ENCODE results near the gene SENP5.
A peak's percentile ranks its signal among the peaks of the same experiment; 100 is the strongest.

The SENP5 gene

DNA sequence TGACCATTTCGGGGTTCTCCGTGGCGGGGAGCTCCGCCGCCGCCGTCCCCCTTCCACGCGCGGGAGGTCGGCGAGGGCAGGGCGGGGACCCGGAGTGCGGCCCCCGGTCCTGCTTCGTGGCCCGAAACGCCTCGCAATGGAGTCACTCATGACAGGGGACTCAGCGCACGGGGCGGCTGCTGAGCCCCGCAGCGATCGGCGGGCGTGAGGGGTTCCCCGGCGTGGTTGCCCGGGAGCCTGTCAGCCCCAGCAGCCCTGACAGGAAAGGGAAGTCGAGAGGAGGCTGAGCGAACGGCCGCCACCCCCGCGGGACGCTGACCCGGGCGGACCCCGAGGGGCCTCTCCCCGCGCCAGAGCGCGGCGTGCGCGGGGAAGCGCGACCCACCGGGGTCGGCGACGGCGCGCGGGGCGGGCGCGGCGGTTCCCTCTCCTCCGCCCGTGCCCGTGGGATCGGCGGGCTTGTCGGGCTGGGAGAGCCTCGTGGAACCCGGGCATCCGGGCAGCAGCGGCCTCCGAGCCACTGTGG lies 101.5 kb downstream of the SENP5 start:
- DNase-seq (ENCODE audit: low spot score): no peak

DNA sequence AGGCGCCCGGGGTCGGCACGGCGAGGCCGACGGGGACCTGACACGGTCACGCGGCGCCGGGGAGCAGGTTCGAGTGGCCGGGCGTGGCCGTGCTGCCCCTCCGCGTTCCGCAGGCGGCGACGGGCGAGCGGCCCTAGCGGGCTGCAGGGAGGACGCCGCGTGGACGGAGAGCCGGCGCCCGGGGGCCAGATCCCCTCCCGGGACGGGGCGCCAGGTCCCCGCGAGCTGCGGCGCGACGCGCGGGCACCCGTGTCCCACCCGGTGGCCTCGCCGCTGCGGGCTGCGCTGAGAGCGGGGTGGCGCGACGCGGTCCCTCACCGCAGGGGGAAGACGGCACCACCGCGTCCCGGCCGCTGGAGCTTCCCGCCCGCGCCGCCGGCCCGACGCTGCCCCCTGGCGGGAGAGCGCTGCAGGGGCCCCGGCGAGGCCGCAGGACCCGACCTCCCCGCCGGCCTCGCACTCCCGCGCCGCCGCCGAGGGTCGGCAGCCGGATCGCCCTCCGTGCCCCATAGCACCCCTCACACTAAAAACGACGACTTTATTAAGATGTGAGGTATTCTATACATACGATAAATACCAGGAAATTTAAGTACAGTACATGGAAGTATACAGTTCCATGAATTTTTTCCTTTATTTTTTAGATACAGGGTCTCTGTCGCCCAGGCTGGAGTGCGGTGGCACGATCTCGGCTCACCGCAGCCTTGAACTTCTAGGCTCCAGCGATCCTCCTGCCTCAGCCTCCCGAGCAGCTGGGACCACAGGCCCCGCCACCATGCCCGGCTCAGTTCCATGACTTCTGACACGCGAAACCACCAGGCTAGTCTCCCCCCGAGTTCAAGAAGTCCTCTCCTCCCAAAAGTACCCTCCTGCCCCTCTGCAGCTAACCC lies 102.2 kb downstream of the SENP5 start:
- peak; percentile 83 for DNase-seq (ENCODE audit: low spot score)

DNA sequence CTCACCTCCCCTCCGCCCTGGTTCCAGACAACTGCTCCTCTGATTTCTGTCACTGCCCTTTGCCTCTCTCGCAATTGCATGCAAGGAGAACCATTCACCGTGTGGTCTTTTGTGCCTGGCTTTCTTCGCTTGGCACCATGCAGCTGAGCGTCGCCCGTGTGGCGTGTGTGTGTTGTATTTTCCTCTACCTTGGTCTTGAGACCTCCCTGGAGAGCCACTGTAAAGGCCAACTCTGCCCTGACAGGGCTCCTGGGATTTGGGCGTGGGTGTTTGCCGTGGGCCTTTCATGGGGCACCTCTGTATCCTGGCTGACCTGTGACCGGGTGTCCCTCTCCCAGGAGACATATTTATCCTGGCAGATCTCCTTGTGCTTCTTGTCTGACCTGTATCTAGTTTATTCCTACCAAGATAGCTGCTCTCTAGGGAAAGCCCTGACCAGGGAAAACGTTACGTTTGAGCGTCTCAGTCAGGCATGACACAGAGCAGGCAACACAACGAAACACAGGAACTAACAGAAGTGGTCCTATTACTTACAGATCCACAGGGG lies 102.9 kb downstream of the SENP5 start:
- no peak for DNase-seq (ENCODE audit: low spot score)

DNA sequence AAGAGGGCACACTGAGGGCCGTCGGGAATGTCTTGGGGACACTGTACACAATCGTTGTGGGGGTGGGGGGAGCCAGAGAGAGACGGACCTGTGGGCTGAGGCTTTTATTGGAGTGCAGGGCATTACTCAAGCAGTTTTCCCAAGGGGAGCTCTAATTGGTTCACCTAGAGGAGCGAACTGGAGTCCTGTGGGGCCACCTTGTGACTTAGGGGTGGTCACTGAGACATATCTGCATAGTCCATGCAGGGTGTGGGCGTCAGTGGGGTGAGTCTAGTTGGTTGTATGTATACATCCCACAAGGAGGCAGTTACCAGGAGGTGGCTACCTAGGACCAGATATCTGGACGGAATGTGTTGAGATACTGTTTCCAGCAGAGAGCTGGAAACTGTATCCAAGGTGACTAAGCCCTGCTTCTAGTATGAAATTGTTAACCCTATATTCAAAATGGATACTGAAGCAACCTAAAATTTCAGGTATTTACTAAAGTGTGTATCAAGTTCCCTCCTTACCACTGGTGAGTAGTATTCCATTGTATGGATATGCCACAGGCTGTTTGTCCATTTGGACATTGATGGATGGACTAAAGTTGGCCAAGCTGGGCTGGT lies 103.5 kb downstream of the SENP5 start:
- DNase-seq (ENCODE audit: low spot score): no peak

DNA sequence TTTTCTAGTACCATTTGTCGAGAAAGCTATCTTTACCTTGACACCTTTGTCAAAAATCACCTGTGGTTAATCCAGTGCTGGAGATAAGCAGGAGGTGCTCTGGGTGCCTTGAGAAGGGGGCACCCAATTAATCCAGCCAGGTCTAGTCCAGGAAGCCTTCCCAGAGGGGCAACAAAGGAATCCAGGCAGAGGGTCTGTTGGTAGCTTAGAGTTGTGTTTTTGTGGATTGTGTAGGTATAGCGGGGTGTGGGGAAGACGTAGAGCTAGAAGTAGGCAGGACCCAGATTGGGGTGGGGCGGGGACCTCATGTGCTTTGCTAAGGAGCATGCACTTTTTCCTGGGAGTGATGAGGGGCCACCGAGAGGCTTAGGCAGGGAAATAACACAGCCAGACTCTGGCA lies 106.9 kb downstream of the SENP5 start:
- no peak for DNase-seq (ENCODE audit: low spot score)

DNA sequence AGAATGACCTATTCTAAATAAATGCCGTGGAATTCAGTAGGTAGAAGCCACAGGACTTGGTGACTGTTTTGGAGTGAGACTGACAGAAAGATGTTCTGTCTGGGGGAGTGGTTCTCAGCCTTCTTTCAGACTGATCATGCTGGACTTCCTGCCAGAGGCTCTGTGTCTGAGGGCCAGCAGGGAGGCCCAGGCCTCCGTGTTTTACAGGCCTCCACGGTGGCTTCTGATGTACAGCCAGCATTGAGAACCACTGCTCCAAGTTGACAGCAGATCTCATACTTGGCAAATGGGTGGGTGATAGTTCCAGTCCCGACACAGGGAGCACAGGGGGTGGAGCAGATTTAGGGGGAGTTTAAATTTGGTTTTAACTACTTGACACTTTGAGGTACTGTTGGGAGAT lies 107.6 kb downstream of the SENP5 start:
- no peak for DNase-seq (ENCODE audit: low spot score)

DNA sequence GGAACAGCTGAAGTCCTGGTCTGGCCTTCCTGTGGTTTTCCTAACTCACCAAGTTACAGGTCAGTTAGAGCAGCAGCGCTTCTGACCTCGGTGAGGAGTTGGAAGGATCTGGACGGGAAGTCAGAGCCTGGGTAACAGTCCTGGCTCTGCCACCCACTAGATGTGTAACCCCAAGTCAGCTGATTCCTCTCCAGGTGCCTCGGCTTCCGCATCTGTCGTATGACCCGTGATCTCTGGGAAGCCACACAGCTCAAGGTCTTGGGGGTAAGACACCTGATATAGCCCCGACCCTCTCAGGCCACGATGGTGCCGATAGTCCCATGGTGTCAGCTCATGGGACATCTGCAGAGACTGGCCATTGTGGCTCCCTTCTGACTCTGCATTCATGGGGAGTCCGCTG lies 109.2 kb downstream of the SENP5 start:
- DNase-seq (ENCODE audit: low spot score): no peak

DNA sequence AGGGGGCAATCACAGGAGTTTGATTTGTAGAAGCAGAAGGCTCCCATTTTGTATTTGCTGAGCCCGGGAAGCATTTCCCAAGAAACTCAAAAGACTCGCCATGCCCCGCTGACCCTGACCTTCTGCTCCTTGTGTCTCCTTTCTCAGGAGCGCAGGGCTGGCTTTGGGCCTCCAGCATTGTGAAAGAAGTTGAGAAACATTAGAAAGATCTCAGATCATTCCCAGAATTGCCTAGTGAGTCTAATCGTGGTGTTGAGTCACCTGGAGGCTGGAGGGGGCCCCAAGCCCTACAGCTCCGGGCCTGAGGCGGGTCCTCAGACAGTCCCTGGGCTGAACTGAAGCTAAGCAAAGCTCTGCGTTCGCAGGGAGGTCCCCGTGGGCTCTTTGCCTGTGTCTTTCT lies 111.8 kb downstream of the SENP5 start:
- no peak for DNase-seq (ENCODE audit: low spot score)

DNA sequence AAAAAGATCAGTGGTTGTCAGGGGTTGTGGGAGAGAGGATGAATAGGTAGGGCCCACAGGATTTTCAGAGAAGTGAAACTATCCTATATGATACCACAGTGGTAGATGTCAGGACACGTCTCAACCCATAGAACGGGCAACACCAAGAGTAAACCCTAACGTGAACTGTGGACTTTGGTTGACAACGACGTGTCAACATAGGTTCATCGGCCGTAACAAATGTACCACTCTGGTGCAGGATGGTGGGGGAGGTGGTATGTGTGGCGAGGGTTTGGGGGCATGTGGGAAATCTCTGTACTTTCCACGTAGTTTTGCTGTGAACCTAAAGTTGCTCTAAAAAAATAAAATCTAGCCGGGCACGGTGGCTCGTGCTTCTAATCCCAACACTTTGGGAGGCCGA lies 113.9 kb downstream of the SENP5 start:
- no peak for DNase-seq (ENCODE audit: low spot score)

DNA sequence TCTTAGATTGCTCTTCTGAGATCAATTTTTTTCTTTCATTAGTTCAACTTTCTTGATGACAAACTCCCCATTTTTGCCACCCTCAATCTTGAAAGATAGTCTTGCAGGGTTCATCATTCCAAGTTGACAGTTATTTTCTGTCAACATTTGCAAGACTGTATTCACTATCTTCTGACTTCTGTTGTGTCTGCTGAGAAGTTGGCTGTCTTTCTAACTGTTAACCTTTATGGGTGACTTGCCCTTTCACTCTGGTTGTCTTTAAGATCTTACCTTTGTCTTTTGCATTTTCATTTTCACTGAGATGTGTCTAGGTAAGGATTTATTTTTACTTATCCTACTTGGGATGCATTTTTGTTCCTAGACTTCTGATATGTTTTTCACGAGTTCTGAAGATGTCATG lies 115.5 kb downstream of the SENP5 start:
- no peak for DNase-seq (ENCODE audit: low spot score)
